ENCODE measurements around the gene PKIG. TPM values are rescaled to one million over a fixed set of nuclear protein-coding genes. Genes with fewer than 3 reads are reported as not detected.
A peak's percentile ranks its signal among the peaks of the same experiment; 100 is the strongest.

PKIG gene
- total RNA-seq, 1 donor from 2014 or later, result 51.6 TPM

GRCh38 chr20:44579313-44580081 lies 2.9 kb upstream of the PKIG start:
- H3K4me1 Mint-ChIP-seq, result peaks cover 59% of the 10 kb centered on the region
- TF ChIP-seq CTCF (IDR thresholded peaks at IDR 0.05; ENCODE audit: unreplicated experiment), result no peak
- peaks cover 4% of the 10 kb centered on the region for H3K9me3 Mint-ChIP-seq
- DNase-seq (ENCODE audit: low spot score in 2 of 2, unreplicated experiment in 2 of 2), result no peak
- peaks cover 3% of the 10 kb centered on the region for H3K36me3 Mint-ChIP-seq
- H3K27me3 Mint-ChIP-seq (ENCODE audit: low read depth), result no peaks in the 10 kb centered on the region
- no peak overlapping the region for H3K4me3 Mint-ChIP-seq
- peak overlapping the region; percentile 31 for H3K27ac Mint-ChIP-seq

- Mint-ChIP-seq H3K27ac (peak overlapping the region; percentile 96), H3K4me1 (peaks cover 71% of the 10 kb centered on the region), H3K27me3 (ENCODE audit: low read depth) (no peaks in the 10 kb centered on the region)
Observed at GRCh38 chr20:44580581-44581268, 1.7 kb upstream of the PKIG start.

GRCh38 chr20:44581515-44581914 lies 864 bp upstream of the PKIG start:
- Mint-ChIP-seq H3K27ac (peak overlapping the region; percentile 96), H3K36me3 (peaks cover 3% of the 10 kb centered on the region), H3K4me1 (peaks cover 71% of the 10 kb centered on the region), H3K9me3 (peaks cover 4% of the 10 kb centered on the region), H3K27me3 (ENCODE audit: low read depth) (no peaks in the 10 kb centered on the region), H3K4me3 (no peak overlapping the region)
- no peak for DNase-seq (ENCODE audit: low spot score in 2 of 2, unreplicated experiment in 2 of 2)
- TF ChIP-seq CTCF (IDR thresholded peaks at IDR 0.05; ENCODE audit: unreplicated experiment), result no peak

More at GRCh38 chr20:44580581-44581268, 1.7 kb upstream of the PKIG start:
- DNase-seq (ENCODE audit: low spot score in 2 of 2, unreplicated experiment in 2 of 2), result no peak
- Mint-ChIP-seq H3K9me3 (peaks cover 4% of the 10 kb centered on the region), H3K36me3 (peaks cover 3% of the 10 kb centered on the region), H3K4me3 (no peak overlapping the region)
- no peak for TF ChIP-seq CTCF (IDR thresholded peaks at IDR 0.05; ENCODE audit: unreplicated experiment)

GRCh38 chr20:44583157-44583556 lies 778 bp downstream of the PKIG start:
- Mint-ChIP-seq H3K9me3 (peaks cover 4% of the 10 kb centered on the region), H3K4me3 (peak overlapping the region; percentile 64), H3K4me1 (peaks cover 85% of the 10 kb centered on the region), H3K36me3 (peaks cover 5% of the 10 kb centered on the region), H3K27ac (peak overlapping the region; percentile 96), H3K27me3 (ENCODE audit: low read depth) (no peaks in the 10 kb centered on the region)
- TF ChIP-seq CTCF (IDR thresholded peaks at IDR 0.05; ENCODE audit: unreplicated experiment), result no peak
- no peak for DNase-seq (ENCODE audit: low spot score in 2 of 2, unreplicated experiment in 2 of 2)

- no peaks in the 10 kb centered on the region for H3K27me3 Mint-ChIP-seq (ENCODE audit: low read depth)
- peak overlapping the region; percentile 22 for H3K4me3 Mint-ChIP-seq
- peaks cover 87% of the 10 kb centered on the region for H3K4me1 Mint-ChIP-seq
- H3K36me3 Mint-ChIP-seq, result peaks cover 4% of the 10 kb centered on the region
- no peak for DNase-seq (ENCODE audit: low spot score in 2 of 2, unreplicated experiment in 2 of 2)
- no peak for TF ChIP-seq CTCF (IDR thresholded peaks at IDR 0.05; ENCODE audit: unreplicated experiment)
- peak overlapping the region; percentile 96 for H3K27ac Mint-ChIP-seq
- no peaks in the 10 kb centered on the region for H3K9me3 Mint-ChIP-seq
Observed at GRCh38 chr20:44584162-44584561, 1.8 kb downstream of the PKIG start.

Data from mesothelial cell of epicardium (in vitro differentiated cells).